VCaP (cell line): ENCODE measurements around the gene ADGRD1.

Experiments used
- H3K27ac ChIP-seq: fragments of 450-650 bp; 2 replicates; pipeline ENCODE4 v1.5.1; 2017
- TF ChIP-seq, protein P1 (sequence below): fragments of 450-650 bp; conservative IDR thresholded peaks from 2 replicates; pipeline ENCODE4 v1.5.1; 2017; ENCODE audit warnings: mild to moderate bottlenecking, moderate library complexity

Gene ADGRD1

DNA sequence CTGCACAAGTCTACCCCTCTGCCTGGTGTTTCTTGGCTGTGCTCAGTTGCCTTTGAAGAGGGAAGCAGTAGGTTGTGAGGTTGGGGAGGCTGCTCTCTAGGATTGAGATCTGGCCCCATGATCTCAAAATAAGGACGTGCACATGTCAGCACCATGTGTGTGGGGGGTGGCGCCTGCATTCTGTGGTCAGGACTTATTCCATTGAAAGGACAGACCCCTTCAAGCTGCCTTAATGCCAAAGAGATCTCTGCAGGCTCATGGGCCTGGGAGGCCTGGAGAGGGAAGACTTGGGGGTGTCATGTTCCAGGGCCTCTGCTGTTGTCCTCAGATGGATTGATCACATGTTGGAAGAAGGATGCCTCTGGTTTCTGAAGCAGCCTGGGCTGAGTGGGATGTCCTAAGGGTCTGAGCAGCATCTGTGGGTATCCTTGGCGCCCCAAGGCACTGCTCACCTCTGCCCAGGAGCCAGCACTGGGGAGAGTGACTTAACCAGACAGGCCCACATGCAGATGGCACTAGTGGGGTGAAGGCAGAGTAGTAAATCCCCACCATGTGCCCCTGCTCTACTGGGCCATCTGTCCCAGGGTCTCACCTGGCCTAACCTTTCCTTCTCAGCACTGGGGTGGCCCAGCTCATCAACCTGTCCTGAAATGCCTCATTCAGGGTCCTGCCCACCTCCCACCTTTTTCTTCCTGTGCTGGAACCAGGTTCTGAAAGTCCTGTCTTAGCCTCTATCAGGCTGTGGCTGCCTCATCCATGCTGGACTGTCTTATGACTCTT is 118.9 kb downstream of the ADGRD1 start:
- H3K27ac ChIP-seq: no peak overlapping the region
- TF ChIP-seq, protein P1, sequence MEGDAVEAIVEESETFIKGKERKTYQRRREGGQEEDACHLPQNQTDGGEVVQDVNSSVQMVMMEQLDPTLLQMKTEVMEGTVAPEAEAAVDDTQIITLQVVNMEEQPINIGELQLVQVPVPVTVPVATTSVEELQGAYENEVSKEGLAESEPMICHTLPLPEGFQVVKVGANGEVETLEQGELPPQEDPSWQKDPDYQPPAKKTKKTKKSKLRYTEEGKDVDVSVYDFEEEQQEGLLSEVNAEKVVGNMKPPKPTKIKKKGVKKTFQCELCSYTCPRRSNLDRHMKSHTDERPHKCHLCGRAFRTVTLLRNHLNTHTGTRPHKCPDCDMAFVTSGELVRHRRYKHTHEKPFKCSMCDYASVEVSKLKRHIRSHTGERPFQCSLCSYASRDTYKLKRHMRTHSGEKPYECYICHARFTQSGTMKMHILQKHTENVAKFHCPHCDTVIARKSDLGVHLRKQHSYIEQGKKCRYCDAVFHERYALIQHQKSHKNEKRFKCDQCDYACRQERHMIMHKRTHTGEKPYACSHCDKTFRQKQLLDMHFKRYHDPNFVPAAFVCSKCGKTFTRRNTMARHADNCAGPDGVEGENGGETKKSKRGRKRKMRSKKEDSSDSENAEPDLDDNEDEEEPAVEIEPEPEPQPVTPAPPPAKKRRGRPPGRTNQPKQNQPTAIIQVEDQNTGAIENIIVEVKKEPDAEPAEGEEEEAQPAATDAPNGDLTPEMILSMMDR: no peak

DNA sequence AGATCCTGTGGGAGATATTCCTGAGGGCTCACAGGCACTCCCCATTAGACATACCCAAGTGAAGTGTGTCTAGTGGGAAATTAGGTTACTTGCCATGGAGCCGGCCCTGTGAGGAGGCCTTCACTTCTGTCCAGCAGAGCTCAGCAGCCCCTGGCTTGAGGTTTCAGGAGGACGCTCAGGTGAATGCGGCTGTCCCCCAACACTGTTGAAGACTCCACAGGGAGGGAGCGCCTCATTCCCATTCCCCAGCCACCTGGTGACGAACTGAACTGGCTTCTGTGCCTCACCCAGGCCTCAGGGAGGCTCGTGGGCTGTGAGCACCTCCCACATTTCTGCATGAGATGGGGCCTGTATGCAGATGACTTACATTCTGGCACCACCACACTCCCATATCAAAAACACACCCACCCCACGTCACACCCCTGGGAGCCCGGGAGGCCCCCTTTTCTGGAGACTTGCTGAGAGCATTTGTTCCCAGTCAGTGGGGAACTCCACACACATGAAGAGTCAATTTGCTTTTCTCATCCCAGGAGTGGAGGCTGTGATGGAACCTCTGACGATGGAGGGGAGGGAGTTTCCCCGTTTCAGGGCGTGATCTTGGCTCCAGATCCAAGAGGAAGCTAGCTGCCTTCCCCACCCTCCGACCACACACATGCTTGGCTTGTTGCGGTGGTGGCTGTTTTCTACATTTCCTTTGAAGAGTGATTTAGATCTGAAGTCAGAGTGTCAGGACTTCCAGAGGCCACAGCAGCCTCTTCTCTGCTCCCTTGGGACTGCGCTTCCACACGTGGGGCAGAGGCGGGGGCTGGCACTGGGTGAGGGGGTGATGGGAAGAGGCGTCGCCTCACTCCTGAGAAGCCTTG is 120.7 kb downstream of the ADGRD1 start:
- H3K27ac ChIP-seq: no peak overlapping the region
- TF ChIP-seq, protein P1: no peak

DNA sequence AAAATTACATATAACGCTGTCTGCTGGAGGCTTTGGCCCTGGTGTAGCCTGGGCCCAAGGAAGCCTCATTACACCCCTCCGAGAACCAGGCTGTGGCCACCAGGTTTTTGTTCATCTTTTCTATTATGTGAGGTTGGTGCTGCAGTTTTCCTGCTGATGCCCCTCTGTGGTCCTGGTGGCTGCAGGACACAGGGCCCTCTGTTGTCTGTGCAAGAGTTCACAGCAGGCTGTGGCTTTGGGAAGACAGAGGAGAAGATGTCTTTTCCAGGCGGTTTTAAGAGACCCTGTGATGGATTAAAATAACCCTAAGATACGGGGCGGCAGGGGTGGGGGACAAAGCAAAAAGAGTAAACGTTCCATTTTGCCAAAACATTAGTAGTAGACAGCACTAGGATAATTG is 121.5 kb downstream of the ADGRD1 start:
- TF ChIP-seq, protein P1: no peak
- no peak overlapping the region for H3K27ac ChIP-seq

DNA sequence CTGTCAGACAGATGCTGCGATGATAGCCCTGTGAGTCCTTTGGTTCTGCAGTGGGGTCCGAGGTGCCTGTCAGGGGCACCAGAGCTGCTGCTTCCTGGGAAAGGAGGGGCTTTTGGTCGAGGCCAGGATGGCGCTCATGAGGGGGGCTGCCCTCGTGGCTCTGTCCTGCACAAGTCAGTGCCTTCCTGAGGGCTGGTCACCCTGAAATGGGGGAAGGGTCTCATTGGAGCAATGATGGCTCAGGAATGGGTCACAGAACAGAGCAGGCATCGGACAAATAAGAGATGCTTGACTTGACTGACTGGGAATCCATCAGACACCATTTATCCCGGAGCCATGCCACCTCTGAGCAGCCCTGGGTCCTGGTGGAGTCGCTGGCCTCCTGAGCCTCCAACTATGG is 121.9 kb downstream of the ADGRD1 start:
- no peak overlapping the region for H3K27ac ChIP-seq
- TF ChIP-seq, protein P1: no peak

DNA sequence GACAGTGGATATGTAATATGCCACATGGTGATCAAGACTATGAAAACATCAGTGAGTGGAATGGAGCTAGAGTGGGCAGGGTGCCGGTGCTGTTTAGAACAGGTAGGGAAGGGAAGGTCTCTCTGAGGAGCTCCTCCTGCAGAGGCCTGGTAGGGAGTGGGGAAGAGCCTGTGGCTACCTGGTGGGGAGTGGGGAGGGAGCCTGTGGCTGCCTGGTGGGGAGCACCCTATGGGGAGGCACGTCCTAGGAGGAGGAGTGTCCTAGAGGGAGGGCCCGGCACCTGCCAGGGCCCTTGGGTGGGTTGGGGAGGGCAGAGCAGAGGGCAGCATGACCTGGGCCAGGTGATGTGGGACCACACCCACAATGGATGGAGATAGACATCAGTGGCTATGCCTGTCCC is 122.6 kb downstream of the ADGRD1 start:
- no peak overlapping the region for H3K27ac ChIP-seq
- TF ChIP-seq, protein P1: no peak

DNA sequence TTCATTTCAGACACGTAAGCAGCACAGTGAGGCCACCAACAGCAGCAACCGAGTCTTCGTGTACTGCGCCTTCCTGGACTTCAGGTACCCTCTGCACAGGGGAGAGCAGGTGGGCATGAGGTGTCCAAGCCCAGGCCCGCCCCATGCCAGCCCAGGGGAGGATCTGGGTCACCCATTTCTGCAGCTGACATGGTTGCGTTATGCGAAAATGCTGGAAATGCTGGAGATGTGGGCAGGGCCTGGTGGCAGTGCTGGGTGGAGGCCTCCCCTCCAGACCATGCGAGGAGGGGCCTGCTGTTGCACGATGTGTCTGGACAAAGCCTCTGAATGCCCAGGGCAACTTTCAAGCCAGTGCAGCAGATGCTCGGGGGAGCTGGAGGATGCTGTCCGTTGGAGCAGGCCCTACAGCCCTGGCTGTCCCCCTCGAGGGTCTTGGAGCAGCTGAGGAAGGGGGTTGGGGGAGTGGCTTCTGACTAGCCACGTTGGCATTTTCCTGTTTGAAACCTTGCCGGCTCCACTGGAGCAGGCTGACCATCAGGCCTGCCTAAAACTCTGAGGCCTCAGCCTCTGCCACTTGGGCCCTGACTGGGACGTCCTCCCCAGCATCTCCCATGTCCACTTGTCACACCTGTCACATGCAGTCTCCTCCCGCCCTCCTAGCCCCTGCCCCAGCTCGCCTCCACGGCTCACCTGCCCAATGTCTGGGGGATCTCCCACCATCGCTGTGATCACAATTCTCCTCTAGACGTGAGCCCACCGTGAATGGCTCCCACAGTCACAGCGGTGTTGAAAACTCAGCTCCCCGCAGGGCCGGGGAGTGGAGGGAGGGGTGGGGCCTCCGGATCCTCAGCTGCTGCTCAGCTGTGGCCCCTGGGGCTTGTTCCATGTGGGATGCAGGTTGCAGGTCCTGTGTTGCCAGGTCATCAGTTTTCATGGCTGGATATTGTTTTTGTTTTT is 123.4 kb downstream of the ADGRD1 start:
- H3K27ac ChIP-seq: no peak overlapping the region
- TF ChIP-seq, protein P1: no peak
